HG03097 (cell line): ENCODE measurements around the gene MRTO4.
"Not testable (repeated sequence)": the region's sequence is repeated elsewhere in the genome, so short reads cannot be mapped to it uniquely, and the experiment has no call there.

Experiments
- ATAC-seq: cut with Tn5 transposase; IDR thresholded peaks from one replicate; pipeline ENCODE4 v1.9.1; 2021; ENCODE audit not compliant: unreplicated experiment, low FRiP score

The MRTO4 gene

GRCh38 chr1:19222979-19223824 is 28.4 kb upstream of the MRTO4 start:
- ATAC-seq, result no peak

- ATAC-seq, result no peak
These were observed 22.4 kb upstream of the MRTO4 start for GRCh38 chr1:19229229-19229628.

GRCh38 chr1:19229828-19230325 is 21.7 kb upstream of the MRTO4 start:
- ATAC-seq, result no peak

GRCh38 chr1:19231736-19232523 is 19.7 kb upstream of the MRTO4 start:
- not testable (repeated sequence) for ATAC-seq

GRCh38 chr1:19232524-19232846 is 19.1 kb upstream of the MRTO4 start:
- no peak for ATAC-seq

GRCh38 chr1:19234224-19234623 is 17.4 kb upstream of the MRTO4 start:
- no peak for ATAC-seq

- ATAC-seq, result no peak
These were observed 11.7 kb upstream of the MRTO4 start for GRCh38 chr1:19239876-19240275.

- ATAC-seq, result no peak
These were observed 10.7 kb upstream of the MRTO4 start for GRCh38 chr1:19240673-19241538.

GRCh38 chr1:19250629-19251304 is 838 bp upstream of the MRTO4 start:
- no peak for ATAC-seq

- ATAC-seq, result no peak
These were observed 2.8 kb downstream of the MRTO4 start for GRCh38 chr1:19254416-19254815.

GRCh38 chr1:19255288-19255687 is 3.7 kb downstream of the MRTO4 start:
- ATAC-seq, result no peak

- not testable (repeated sequence) for ATAC-seq
These were observed 4.7 kb downstream of the MRTO4 start for GRCh38 chr1:19256301-19256700.

- no peak for ATAC-seq
These were observed 5.7 kb downstream of the MRTO4 start for GRCh38 chr1:19257178-19257914.

- ATAC-seq, result no peak
These were observed 6.7 kb downstream of the MRTO4 start for GRCh38 chr1:19258353-19258752.

GRCh38 chr1:19260211-19261138 is 8.9 kb downstream of the MRTO4 start:
- no peak for ATAC-seq

GRCh38 chr1:19262047-19262446 is 10.4 kb downstream of the MRTO4 start:
- no peak for ATAC-seq

GRCh38 chr1:19262744-19263143 is 11.1 kb downstream of the MRTO4 start:
- no peak for ATAC-seq

GRCh38 chr1:19268445-19268844 is 16.8 kb downstream of the MRTO4 start:
- no peak for ATAC-seq
